ENCODE results near the gene CELF1. TPM values are rescaled to one million over a fixed set of nuclear protein-coding genes. Genes with fewer than 3 reads are reported as not detected.

Gene CELF1
- total RNA-seq, 3 donors from 2014 or later (not counting 1 experiment from before 2014, with no cell fraction given): 128 to 168 (median 162) TPM

GRCh38 chr11:47448566-47449427 lies 104.1 kb downstream of the CELF1 start, which contains the start of gene RAPSN:
Gene RAPSN (minus strand): TSS chr11:47449136. CDS start chr11:47448964, 172 bp downstream.
- peaks cover under 1 to 6% of the 10 kb centered on the region in 2 donors for H3K4me1 Mint-ChIP-seq
- Histone ChIP-seq H3K27me3 (ENCODE audit: control insufficient read depth, insufficient read depth, low read length) (no peaks in the 10 kb centered on the region), H3K9me3 (ENCODE audit: control insufficient read depth, insufficient read depth, low read length) (no peaks in the 10 kb centered on the region), H3K4me1 (ENCODE audit: control insufficient read depth, insufficient read depth, low read length) (no peaks in the 10 kb centered on the region), H3K36me3 (ENCODE audit: control insufficient read depth, insufficient read depth, low read length) (no peaks in the 10 kb centered on the region), H3K27ac (ENCODE audit: low read length) (no peak within 1 kb of the TSS), H3K4me3 (ENCODE audit: low read length) (no peak within 1 kb of the TSS)
- no peak within 1 kb of the TSS for H3K4me3 Mint-ChIP-seq
- ATAC-seq (no peak), DNase-seq (no peak)
- intact Hi-C loops (cut with micrococcal nuclease): no loop called here
- no peaks in the 10 kb centered on the region for H3K9me3 Mint-ChIP-seq
- 95% methylated on average over 32 of the region's 32 CpGs for WGBS (ENCODE audit: insufficient coverage)
- no peaks in the 10 kb centered on the region for H3K27me3 Mint-ChIP-seq (ENCODE audit: low read depth in 2 of 2)
- no peaks in the 10 kb centered on the region for H3K36me3 Mint-ChIP-seq
- no peak for TF ChIP-seq CTCF (IDR thresholded peaks at IDR 0.05)
- H3K27ac Mint-ChIP-seq: no peak within 1 kb of the TSS

- H3K9me3 ChIP-seq (ENCODE audit: control insufficient read depth, insufficient read depth, low read length): no peaks in the 10 kb centered on the region
- ATAC-seq (no peak), DNase-seq (no peak)
- no peak overlapping the region for H3K27ac Mint-ChIP-seq
- no peaks in the 10 kb centered on the region for H3K4me1 ChIP-seq (ENCODE audit: control insufficient read depth, insufficient read depth, low read length)
- no peaks in the 10 kb centered on the region for H3K9me3 Mint-ChIP-seq
- H3K36me3 Mint-ChIP-seq: no peaks in the 10 kb centered on the region
- WGBS (ENCODE audit: insufficient coverage): 92% methylated on average over 12 of the region's 12 CpGs
- intact Hi-C loops (cut with micrococcal nuclease): no loop called here
- H3K4me1 Mint-ChIP-seq: peaks cover 0 to 6% of the 10 kb centered on the region in 2 donors
- H3K27me3 ChIP-seq (ENCODE audit: control insufficient read depth, insufficient read depth, low read length): no peaks in the 10 kb centered on the region
- H3K36me3 ChIP-seq (ENCODE audit: control insufficient read depth, insufficient read depth, low read length): no peaks in the 10 kb centered on the region
- H3K4me3 ChIP-seq (ENCODE audit: low read length): no peak overlapping the region
- no peak overlapping the region for H3K27ac ChIP-seq (ENCODE audit: low read length)
- no peaks in the 10 kb centered on the region for H3K27me3 Mint-ChIP-seq (ENCODE audit: low read depth in 2 of 2)
- H3K4me3 Mint-ChIP-seq: no peak overlapping the region
- TF ChIP-seq CTCF (IDR thresholded peaks at IDR 0.05): no peak
Measured at GRCh38 chr11:47447906-47448305, 105.0 kb downstream of the CELF1 start.

GRCh38 chr11:47446833-47447232 lies 106.1 kb downstream of the CELF1 start:
- intact Hi-C loops (cut with micrococcal nuclease): no loop called here
- Histone ChIP-seq H3K9me3 (ENCODE audit: control insufficient read depth, insufficient read depth, low read length) (no peaks in the 10 kb centered on the region), H3K27ac (ENCODE audit: low read length) (no peak overlapping the region), H3K27me3 (ENCODE audit: control insufficient read depth, insufficient read depth, low read length) (no peaks in the 10 kb centered on the region), H3K4me3 (ENCODE audit: low read length) (no peak overlapping the region), H3K36me3 (ENCODE audit: control insufficient read depth, insufficient read depth, low read length) (no peaks in the 10 kb centered on the region), H3K4me1 (ENCODE audit: control insufficient read depth, insufficient read depth, low read length) (no peaks in the 10 kb centered on the region)
- no peak for TF ChIP-seq CTCF (IDR thresholded peaks at IDR 0.05)
- Mint-ChIP-seq H3K4me1 (peaks cover 0 to 6% of the 10 kb centered on the region in 2 donors), H3K4me3 (no peak overlapping the region), H3K27me3 (ENCODE audit: low read depth in 2 of 2) (no peaks in the 10 kb centered on the region), H3K27ac (peak overlapping the region in 1 of 2 donors; percentile 10), H3K36me3 (no peaks in the 10 kb centered on the region), H3K9me3 (no peaks in the 10 kb centered on the region)
- ATAC-seq (no peak), DNase-seq (no peak)
- WGBS (ENCODE audit: insufficient coverage): 84% methylated on average over 9 of the region's 9 CpGs
